C4-2B (cell line): ENCODE measurements around the gene RAB7B.

ENCODE experiments used
- ZFX ChIP-seq: fragments of 450-650 bp; IDR thresholded peaks from 2 replicates; pipeline ENCODE4 v1.6.1; 2017
- TF ChIP-seq, protein P1 (sequence below): fragments of 450-650 bp; conservative IDR thresholded peaks from 2 replicates; pipeline ENCODE4 v1.5.1; 2017; ENCODE audit warnings: mild to moderate bottlenecking

DNA sequence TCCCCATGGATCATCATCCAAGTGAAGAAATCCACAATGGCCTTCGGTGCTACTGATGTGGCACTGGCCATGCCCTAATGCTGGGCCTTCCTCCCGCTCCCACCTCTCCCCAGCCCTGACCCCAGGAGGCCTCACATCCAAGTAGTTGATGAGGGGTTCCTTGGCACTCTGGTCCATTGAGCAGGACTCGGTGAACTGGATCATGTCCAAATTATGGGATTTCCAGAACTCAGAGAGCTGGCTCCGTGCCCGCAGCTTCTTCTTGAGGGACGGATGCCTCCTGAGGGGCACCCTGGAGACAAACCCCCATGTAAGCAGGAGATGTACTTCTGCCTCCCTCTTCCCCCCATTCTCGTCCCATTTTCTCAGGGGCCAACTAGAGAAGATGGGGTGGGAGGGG lies 19.6 kb upstream of the RAB7B start:
- TF ChIP-seq, protein P1, sequence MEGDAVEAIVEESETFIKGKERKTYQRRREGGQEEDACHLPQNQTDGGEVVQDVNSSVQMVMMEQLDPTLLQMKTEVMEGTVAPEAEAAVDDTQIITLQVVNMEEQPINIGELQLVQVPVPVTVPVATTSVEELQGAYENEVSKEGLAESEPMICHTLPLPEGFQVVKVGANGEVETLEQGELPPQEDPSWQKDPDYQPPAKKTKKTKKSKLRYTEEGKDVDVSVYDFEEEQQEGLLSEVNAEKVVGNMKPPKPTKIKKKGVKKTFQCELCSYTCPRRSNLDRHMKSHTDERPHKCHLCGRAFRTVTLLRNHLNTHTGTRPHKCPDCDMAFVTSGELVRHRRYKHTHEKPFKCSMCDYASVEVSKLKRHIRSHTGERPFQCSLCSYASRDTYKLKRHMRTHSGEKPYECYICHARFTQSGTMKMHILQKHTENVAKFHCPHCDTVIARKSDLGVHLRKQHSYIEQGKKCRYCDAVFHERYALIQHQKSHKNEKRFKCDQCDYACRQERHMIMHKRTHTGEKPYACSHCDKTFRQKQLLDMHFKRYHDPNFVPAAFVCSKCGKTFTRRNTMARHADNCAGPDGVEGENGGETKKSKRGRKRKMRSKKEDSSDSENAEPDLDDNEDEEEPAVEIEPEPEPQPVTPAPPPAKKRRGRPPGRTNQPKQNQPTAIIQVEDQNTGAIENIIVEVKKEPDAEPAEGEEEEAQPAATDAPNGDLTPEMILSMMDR: no peak
- TF ChIP-seq ZFX: no peak
